Esophagus squamous epithelium (tissue), 5 donors: ENCODE results near the gene FBXL12. TPM values are rescaled to one million over a fixed set of nuclear protein-coding genes. Genes with fewer than 3 reads are reported as not detected.

ENCODE experiments used
- DNase-seq: peaks from one replicate; lab custom pipeline; 2025; lab: John Stamatoyannopoulos, UW
- H3K27ac ChIP-seq, 4 donors: fragments of 200-600 bp; sonication (generic); one replicate each; pipeline ENCODE4 v1.5.1; 2016 to 2019; ENCODE audit warnings: mild to moderate bottlenecking in 1 of 4
- H3K27me3 ChIP-seq, 4 donors: fragments of 200-600 bp; sonication (generic); 1 replicate in 3 of 4; 2 replicates in 1 of 4; pipeline versions ENCODE4 v1.5.1 to v1.6.0; 2017 to 2021; ENCODE audit warnings: antibody characterized with exemption in 1 of 4
- H3K36me3 ChIP-seq, 3 donors: fragments of 200-600 bp; sonication (generic); one replicate each; pipeline ENCODE4 v1.5.1; 2016 to 2019
- H3K4me1 ChIP-seq, 3 donors: fragments of 200-600 bp; sonication (generic); one replicate each; pipeline ENCODE4 v1.5.1; 2017 to 2019
- H3K4me3 ChIP-seq, 4 donors: fragments of 200-600 bp; sonication (generic); 1 replicate in 3 of 4; 2 replicates in 1 of 4; pipeline ENCODE4 v1.5.1; 2016 to 2019; ENCODE audit warnings: mild to moderate bottlenecking in 2 of 4, moderate library complexity in 1 of 4
- H3K9me3 ChIP-seq, 3 donors: fragments of 200-600 bp; sonication (generic); one replicate each; pipeline ENCODE4 v1.5.1; 2016 to 2019
- CTCF ChIP-seq, 6 experiments: fragments of 450-650 bp in 4 of 6; fragments of 200-600 bp in 2 of 6; sonication (generic) in 2 of 6; IDR thresholded peaks; one replicate each; pipeline ENCODE4 v1.5.1; 2016 to 2019; ENCODE audit warnings: antibody characterized with exemption in 6 of 6, mild to moderate bottlenecking in 4 of 6, moderate library complexity in 4 of 6
- POLR2A ChIP-seq, 4 donors: fragments of 450-650 bp; IDR thresholded peaks; one replicate each; pipeline ENCODE4 v1.6.1; 2017; ENCODE audit warnings: antibody characterized with exemption in 4 of 4, mild to moderate bottlenecking in 4 of 4, moderate library complexity in 3 of 4
- WGBS, 2 donors: methylation state at CpG; one replicate each; pipeline ENCODE4 v1.1.5; 2018; 5-methylcytosine and 5-hydroxymethylcytosine counted together
- intact Hi-C: fragments of 100-400 bp; cut with DNase I; formaldehyde crosslinking; loops from one replicate; pipeline ENCODE4 v1.15.0; 2022
- total RNA-seq, 4 donors: library from RNA; depleted of rRNA; stranded (reverse); fragments of >200 nt; gene quantifications; one replicate each; pipeline ENCODE4 v1.1.0, GENCODE V29; 2016
- donor health status: DM: yes; HTN: yes; CAD: no.

Gene FBXL12
- total RNA-seq, 4 donors from 2014 or later, result 6.9 to 20.0 (median 13.7) TPM

- intact Hi-C loops, result no loop called here
- Histone ChIP-seq H3K4me3 (no peak overlapping the region), H3K9me3 (no peaks in the 10 kb centered on the region), H3K27ac (no peak overlapping the region), H3K27me3 (no peaks in the 10 kb centered on the region), H3K4me1 (no peaks in the 10 kb centered on the region), H3K36me3 (peaks cover 0 to 13% (median 0%) of the 10 kb centered on the region in 3 donors)
- no peak for TF ChIP-seq CTCF (IDR thresholded peaks at IDR 0.05)
- no peak for TF ChIP-seq POLR2A (IDR thresholded peaks at IDR 0.05)
- no peak for DNase-seq
- 83 to 100% methylated on average over 1 of the region's 1 CpG for WGBS, 2 donors
Observed at GRCh38 chr19:9861503-9861902, 42.6 kb upstream of the FBXL12 start.

- intact Hi-C loops, result no loop called here
- Histone ChIP-seq H3K27me3 (no peaks in the 10 kb centered on the region), H3K4me1 (no peaks in the 10 kb centered on the region), H3K9me3 (no peaks in the 10 kb centered on the region), H3K4me3 (no peak overlapping the region), H3K36me3 (peaks cover 0 to 16% (median 0%) of the 10 kb centered on the region in 3 donors), H3K27ac (no peak overlapping the region)
- TF ChIP-seq CTCF (IDR thresholded peaks at IDR 0.05), result no peak
- no peak for DNase-seq
- WGBS, 2 donors, result 70 to 71% methylated on average over 5 to 7 of the region's 8 CpGs
Observed at GRCh38 chr19:9860407-9860806, 41.5 kb upstream of the FBXL12 start.

GRCh38 chr19:9858766-9859165 is 39.9 kb upstream of the FBXL12 start:
- Histone ChIP-seq H3K4me3 (no peak overlapping the region), H3K27ac (no peak overlapping the region), H3K27me3 (no peaks in the 10 kb centered on the region), H3K36me3 (peaks cover 0 to 24% (median 0%) of the 10 kb centered on the region in 3 donors), H3K4me1 (no peaks in the 10 kb centered on the region), H3K9me3 (no peaks in the 10 kb centered on the region)
- TF ChIP-seq CTCF (IDR thresholded peaks at IDR 0.05) (no peak), POLR2A (IDR thresholded peaks at IDR 0.05) (no peak)
- DNase-seq, result no peak
- intact Hi-C loops, result no loop called here

- DNase-seq, result no peak
- whole genome bisulfite sequencing, 2 donors, result 64 to 75% methylated on average over 9 to 10 of the region's 10 CpGs
- peak overlapping the region in 2 of 4 donors; percentile 11 to 26 for H3K4me3 ChIP-seq
- no peaks in the 10 kb centered on the region for H3K9me3 ChIP-seq
- peak overlapping the region in 2 of 4 donors; percentile 21 to 63 for H3K27ac ChIP-seq
- TF ChIP-seq POLR2A (IDR thresholded peaks at IDR 0.05) (no peak), CTCF (IDR thresholded peaks at IDR 0.05) (no peak)
- H3K4me1 ChIP-seq, result no peaks in the 10 kb centered on the region
- no peaks in the 10 kb centered on the region for H3K27me3 ChIP-seq
- intact Hi-C loops, result no loop called here
- H3K36me3 ChIP-seq, result peaks cover 0 to 24% (median 0%) of the 10 kb centered on the region in 3 donors
Observed at GRCh38 chr19:9857920-9858746, 39.3 kb upstream of the FBXL12 start.

- no peak for DNase-seq
- WGBS, 2 donors, result 74 to 98% methylated on average over 5 to 10 of the region's 13 CpGs
- Histone ChIP-seq H3K27me3 (no peaks in the 10 kb centered on the region), H3K36me3 (peaks cover 0 to 24% (median 0%) of the 10 kb centered on the region in 3 donors), H3K4me3 (peak overlapping the region in 1 of 4 donors; percentile 11), H3K4me1 (no peaks in the 10 kb centered on the region), H3K27ac (peak overlapping the region in 1 of 4 donors; percentile 21), H3K9me3 (no peaks in the 10 kb centered on the region)
- TF ChIP-seq POLR2A (IDR thresholded peaks at IDR 0.05) (no peak), CTCF (IDR thresholded peaks at IDR 0.05) (no peak)
- intact Hi-C loops, result no loop called here
Observed at GRCh38 chr19:9857076-9857721, 38.3 kb upstream of the FBXL12 start.
